Breast epithelium (tissue), 3 donors: ENCODE results near the gene ADARB2.

Source experiments
- CTCF ChIP-seq, 3 donors: fragments of 450-650 bp; IDR thresholded peaks; one replicate each; pipeline ENCODE4 v1.5.1; 2016 to 2017; ENCODE audit warnings: antibody characterized with exemption in 3 of 3, mild to moderate bottlenecking in 3 of 3, moderate library complexity in 3 of 3
- POLR2A ChIP-seq: fragments of 450-650 bp; IDR thresholded peaks from one replicate; pipeline ENCODE4 v1.6.1; 2016; ENCODE audit warnings: antibody characterized with exemption, mild to moderate bottlenecking, moderate library complexity
- POLR2AphosphoS5 ChIP-seq, 3 donors: sonication (generic); formaldehyde crosslinking; IDR thresholded peaks; one replicate each; pipeline ENCODE4 v1.6.1; 2017; ENCODE audit warnings: antibody characterized with exemption in 3 of 3

GRCh38 chr10:1335642-1336041 lies 401.7 kb downstream of the ADARB2 start:
- TF ChIP-seq CTCF (IDR thresholded peaks at IDR 0.05) = no peak
- no peak for TF ChIP-seq POLR2AphosphoS5 (IDR thresholded peaks at IDR 0.05)
- TF ChIP-seq POLR2A = no peak
